GM19467 (cell line): ENCODE results near the gene MUL1.

Experiments used
- ATAC-seq: cut with Tn5 transposase; IDR thresholded peaks from one replicate; pipeline ENCODE4 v1.9.1; 2021; ENCODE audit warnings: mild to moderate bottlenecking, moderate library complexity; ENCODE audit not compliant: unreplicated experiment

The MUL1 gene

GRCh38 chr1:20472121-20472520 lies 35.8 kb downstream of the MUL1 start:
- no peak for ATAC-seq

GRCh38 chr1:20470194-20470593 lies 37.8 kb downstream of the MUL1 start:
- ATAC-seq, result no peak

- no peak for ATAC-seq
Observed at GRCh38 chr1:20469406-20470076, 38.4 kb downstream of the MUL1 start.

- ATAC-seq, result no peak
Observed at GRCh38 chr1:20466273-20466672, 41.7 kb downstream of the MUL1 start.

GRCh38 chr1:20465187-20465586 lies 42.8 kb downstream of the MUL1 start:
- no peak for ATAC-seq

- ATAC-seq, result no peak
Observed at GRCh38 chr1:20463502-20463901, 44.4 kb downstream of the MUL1 start.

- ATAC-seq, result no peak
Observed at GRCh38 chr1:20462397-20462796, 45.6 kb downstream of the MUL1 start.

GRCh38 chr1:20458717-20459116 lies 49.2 kb downstream of the MUL1 start:
- ATAC-seq, result no peak

GRCh38 chr1:20454004-20454403 lies 53.9 kb downstream of the MUL1 start:
- no peak for ATAC-seq

GRCh38 chr1:20449735-20450311 lies 58.1 kb downstream of the MUL1 start:
- ATAC-seq, result no peak
